ENCODE measurements around the gene CARD11. TPM values are rescaled to one million over a fixed set of nuclear protein-coding genes. Genes with fewer than 3 reads are reported as not detected.

CARD11 gene
- total and polyA plus RNA-seq, 10 donors, result 30.3 to 72.6 (median 48.8) TPM

- 92 to 96% (median 94%) methylated on average over 10 of the region's 10 CpGs for WGBS, 5 donors
- Histone ChIP-seq H3K27ac (peak overlapping the region in 3 of 8 donors; percentile 13 to 42 (median 37)), H3K36me3 (peaks cover 0 to 36% (median 0%) of the 10 kb centered on the region in 6 donors), H3K4me3 (no peak overlapping the region), H3K4me1 (peaks cover 0 to 61% (median 25%) of the 10 kb centered on the region in 6 donors), H3K9me3 (peaks cover 0 to 7% (median under 1%) of the 10 kb centered on the region in 8 donors), H3K27me3 (replicated peaks in 1 of 7) (no peaks in the 10 kb centered on the region)
- DNase-seq, result no peak
- TF ChIP-seq, protein P1, sequence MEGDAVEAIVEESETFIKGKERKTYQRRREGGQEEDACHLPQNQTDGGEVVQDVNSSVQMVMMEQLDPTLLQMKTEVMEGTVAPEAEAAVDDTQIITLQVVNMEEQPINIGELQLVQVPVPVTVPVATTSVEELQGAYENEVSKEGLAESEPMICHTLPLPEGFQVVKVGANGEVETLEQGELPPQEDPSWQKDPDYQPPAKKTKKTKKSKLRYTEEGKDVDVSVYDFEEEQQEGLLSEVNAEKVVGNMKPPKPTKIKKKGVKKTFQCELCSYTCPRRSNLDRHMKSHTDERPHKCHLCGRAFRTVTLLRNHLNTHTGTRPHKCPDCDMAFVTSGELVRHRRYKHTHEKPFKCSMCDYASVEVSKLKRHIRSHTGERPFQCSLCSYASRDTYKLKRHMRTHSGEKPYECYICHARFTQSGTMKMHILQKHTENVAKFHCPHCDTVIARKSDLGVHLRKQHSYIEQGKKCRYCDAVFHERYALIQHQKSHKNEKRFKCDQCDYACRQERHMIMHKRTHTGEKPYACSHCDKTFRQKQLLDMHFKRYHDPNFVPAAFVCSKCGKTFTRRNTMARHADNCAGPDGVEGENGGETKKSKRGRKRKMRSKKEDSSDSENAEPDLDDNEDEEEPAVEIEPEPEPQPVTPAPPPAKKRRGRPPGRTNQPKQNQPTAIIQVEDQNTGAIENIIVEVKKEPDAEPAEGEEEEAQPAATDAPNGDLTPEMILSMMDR (IDR thresholded peaks at IDR 0.05 in 8 of 11, conservative IDR thresholded peaks at IDR 0.05 in 3 of 11), result no peak
- no peak for TF ChIP-seq POLR2A (IDR thresholded peaks at IDR 0.05)
- no peak for TF ChIP-seq POLR2AphosphoS5 (IDR thresholded peaks at IDR 0.05)
- intact Hi-C loops (cut with DNase I; ENCODE audit: low total_unique reads), result no loop called here
Observed at GRCh38 chr7:2972835-2973161, 70.9 kb downstream of the CARD11 start.

DNA sequence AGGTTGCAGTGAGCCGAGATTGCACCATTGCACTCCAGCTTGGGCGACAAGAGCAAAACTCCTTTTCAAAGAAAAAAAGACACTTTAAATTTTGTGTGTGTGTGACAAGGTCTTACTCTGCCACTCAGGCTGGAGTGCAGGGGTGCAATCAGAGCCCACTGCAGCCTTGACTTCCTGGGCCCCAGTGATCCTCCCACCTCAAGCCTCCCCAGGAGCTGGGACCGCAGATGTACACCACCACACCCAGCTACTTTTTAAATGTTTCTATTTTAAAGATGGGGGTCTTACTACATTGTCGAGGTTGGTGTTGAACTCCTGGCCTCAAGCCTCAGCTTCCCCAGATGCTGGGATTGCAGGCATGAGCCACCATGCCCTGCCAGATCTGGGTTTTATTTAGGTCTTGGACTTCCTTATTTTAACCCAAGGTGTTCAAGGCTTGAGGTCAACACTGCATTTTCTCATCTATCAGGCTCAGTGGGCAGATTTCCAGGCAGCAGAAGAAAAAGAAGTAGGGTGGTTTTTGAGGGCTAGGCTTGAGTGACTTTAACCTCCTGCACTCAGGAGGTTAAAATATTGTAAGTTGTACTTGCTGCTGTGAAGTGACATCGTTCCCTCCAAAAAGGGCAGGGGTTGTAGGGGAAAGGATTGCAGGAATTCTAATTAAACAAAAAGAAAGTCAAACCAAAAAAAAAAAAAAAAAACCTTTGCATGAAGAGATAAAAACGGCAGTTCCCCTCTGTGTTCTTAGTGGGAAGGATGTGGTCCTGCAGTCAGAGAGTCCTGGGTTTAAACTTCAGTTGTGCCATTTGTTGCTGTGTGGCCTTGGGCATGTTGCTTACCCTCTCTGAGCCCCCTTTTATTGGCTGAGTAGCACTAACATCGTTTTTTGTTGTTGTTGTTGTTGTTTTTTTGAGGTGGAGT, 71.5 kb downstream of the CARD11 start:
- Histone ChIP-seq H3K9me3 (peaks cover 0 to 13% (median 6%) of the 10 kb centered on the region in 8 donors), H3K4me1 (peaks cover 0 to 55% (median 19%) of the 10 kb centered on the region in 6 donors), H3K27ac (peak overlapping the region in 6 of 8 donors; percentile 13 to 43 (median 33)), H3K27me3 (replicated peaks in 1 of 7) (no peaks in the 10 kb centered on the region), H3K4me3 (no peak overlapping the region), H3K36me3 (peaks cover 0 to 41% (median 0%) of the 10 kb centered on the region in 6 donors)
- TF ChIP-seq, protein P1 (IDR thresholded peaks at IDR 0.05 in 8 of 11, conservative IDR thresholded peaks at IDR 0.05 in 3 of 11), result no peak
- TF ChIP-seq POLR2A (IDR thresholded peaks at IDR 0.05), result no peak
- no peak for TF ChIP-seq POLR2AphosphoS5 (IDR thresholded peaks at IDR 0.05)
- intact Hi-C loops (cut with DNase I; ENCODE audit: low total_unique reads), result no loop called here
- no peak for DNase-seq
- WGBS, 5 donors, result 38 to 47% (median 44%) methylated on average over 7 of the region's 7 CpGs

GRCh38 chr7:2970861-2971260, 72.8 kb downstream of the CARD11 start:
- no peak overlapping the region for H3K27ac ChIP-seq
- peaks cover 0 to 41% (median 17%) of the 10 kb centered on the region in 6 donors for H3K4me1 ChIP-seq
- peaks cover 0 to 54% (median 0%) of the 10 kb centered on the region in 6 donors for H3K36me3 ChIP-seq
- no peaks in the 10 kb centered on the region for H3K27me3 ChIP-seq (replicated peaks in 1 of 7)
- intact Hi-C loops (cut with DNase I; ENCODE audit: low total_unique reads), result no loop called here
- 85 to 95% (median 91%) methylated on average over 11 of the region's 11 CpGs for WGBS, 5 donors
- H3K9me3 ChIP-seq, result peaks cover 5 to 26% (median 19%) of the 10 kb centered on the region in 8 donors
- no peak for DNase-seq
- no peak overlapping the region for H3K4me3 ChIP-seq
- TF ChIP-seq POLR2A (IDR thresholded peaks at IDR 0.05), result no peak
- TF ChIP-seq POLR2AphosphoS5 (IDR thresholded peaks at IDR 0.05), result no peak
- TF ChIP-seq, protein P1 (IDR thresholded peaks at IDR 0.05 in 8 of 11, conservative IDR thresholded peaks at IDR 0.05 in 3 of 11), result no peak

DNA sequence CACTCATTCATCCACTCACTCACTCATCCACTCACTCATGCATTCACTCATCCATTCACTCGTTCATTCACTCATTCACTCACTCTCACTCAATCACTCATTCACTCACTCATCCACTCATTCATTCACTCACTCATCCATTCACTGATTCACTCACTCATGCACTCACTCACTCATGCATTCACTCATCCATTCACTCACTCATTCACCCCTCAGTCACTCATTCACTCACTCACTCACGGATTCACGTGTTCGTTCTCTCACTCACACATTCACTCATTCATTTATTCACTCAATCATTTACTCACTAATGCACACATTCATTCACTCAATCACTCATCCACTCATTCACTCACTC, 73.4 kb downstream of the CARD11 start:
- H3K9me3 ChIP-seq, result peaks cover 8 to 32% (median 25%) of the 10 kb centered on the region in 8 donors
- 95 to 99% (median 96%) methylated on average over 4 of the region's 4 CpGs for WGBS, 5 donors
- H3K4me3 ChIP-seq, result no peak overlapping the region
- peaks cover 0 to 36% (median 17%) of the 10 kb centered on the region in 6 donors for H3K4me1 ChIP-seq
- intact Hi-C loops (cut with DNase I; ENCODE audit: low total_unique reads), result no loop called here
- no peaks in the 10 kb centered on the region for H3K27me3 ChIP-seq (replicated peaks in 1 of 7)
- TF ChIP-seq POLR2A (IDR thresholded peaks at IDR 0.05) (no peak), POLR2AphosphoS5 (IDR thresholded peaks at IDR 0.05) (no peak)
- TF ChIP-seq, protein P1 (IDR thresholded peaks at IDR 0.05 in 8 of 11, conservative IDR thresholded peaks at IDR 0.05 in 3 of 11), result no peak
- H3K27ac ChIP-seq, result no peak overlapping the region
- DNase-seq, result no peak
- peaks cover 0 to 60% (median 0%) of the 10 kb centered on the region in 6 donors for H3K36me3 ChIP-seq

Measured in spleen (tissue), 11 donors.